ENCODE results near the gene ADCY3.

GRCh38 chr2:24821433-24821891 is 98.6 kb downstream of the ADCY3 start:
- TF ChIP-seq CTCF (IDR thresholded peaks at IDR 0.05) (no peak), POLR2A (IDR thresholded peaks at IDR 0.05) (no peak)
